DMS 273 treated with DMSO at 0.1 percent for 48 hours (cell line): Measurements from ENCODE around the gene PPP4R4.

Source experiments
- DNase-seq: peaks from one replicate; lab custom pipeline; 2025; lab: John Stamatoyannopoulos, UW

PPP4R4 gene

DNA sequence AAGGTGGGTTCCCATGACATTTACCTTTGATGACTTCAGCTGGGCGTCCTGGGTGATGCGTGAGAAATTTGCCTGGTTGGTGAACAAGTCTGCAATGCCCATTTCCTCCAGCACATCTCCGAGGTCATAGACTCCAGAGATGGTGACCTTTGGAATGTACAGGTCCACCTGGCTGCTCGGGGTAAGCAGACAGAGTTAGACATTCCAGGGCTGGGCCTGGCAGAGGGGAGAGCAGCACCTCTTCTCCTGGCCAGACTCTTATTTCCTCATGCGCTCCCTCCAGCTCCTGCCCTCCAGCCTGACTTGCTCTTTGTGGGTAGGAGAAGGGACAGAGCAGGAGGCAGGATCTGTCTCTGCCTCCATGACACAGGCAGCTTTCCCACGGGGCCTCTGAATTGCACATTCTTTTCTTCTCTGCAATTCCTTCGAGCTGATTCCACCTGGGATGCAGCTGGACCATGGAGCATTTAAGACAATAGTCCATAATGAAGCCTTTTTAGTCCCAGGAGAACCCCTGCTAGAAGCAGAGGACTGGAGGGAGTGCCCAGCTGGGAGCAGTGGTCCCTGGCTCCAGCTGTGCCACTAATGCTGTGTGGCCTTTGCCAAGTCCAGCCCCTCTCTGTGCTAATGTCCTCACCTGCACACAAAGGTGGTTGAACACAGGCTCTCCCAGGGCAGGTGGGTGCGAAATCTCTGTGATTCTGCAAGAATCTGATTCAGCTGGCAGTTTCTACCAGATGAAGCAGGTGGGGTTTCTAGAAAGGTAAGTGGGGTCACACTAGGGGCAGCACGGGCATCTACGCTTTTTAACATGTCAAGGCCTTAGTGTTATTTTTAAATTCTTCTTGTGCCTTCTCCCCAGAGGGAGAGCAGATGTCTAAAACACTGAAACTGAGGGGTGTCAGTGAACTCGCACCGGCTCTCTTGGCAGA is 132.2 kb downstream of the PPP4R4 start:
- no peak for DNase-seq

DNA sequence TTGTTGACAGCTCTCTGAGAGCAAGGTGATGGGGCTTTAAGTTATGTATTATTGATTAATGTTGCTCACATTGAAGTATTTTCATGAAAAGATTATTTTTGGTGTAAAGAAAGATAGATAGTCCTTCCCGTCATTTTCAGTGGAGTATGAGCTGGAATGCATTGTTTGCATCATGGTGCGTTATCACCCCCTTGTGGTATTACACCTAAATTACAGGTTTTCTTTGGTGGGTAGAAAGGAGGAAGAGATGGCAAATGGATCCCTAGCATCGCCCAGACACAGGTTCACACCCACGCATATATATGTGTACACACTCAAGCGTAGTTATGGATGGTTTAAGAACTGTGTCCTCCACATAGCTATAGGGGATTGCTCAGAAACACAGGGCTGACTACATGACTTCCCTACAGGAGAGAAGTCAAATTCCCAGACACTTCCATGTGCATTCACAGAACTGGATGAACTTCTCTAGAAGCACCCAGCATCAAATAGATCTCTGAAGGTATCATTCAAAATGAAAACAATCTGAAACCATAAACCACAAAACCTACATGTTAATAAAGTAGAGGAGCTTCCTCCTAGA is 133.4 kb downstream of the PPP4R4 start:
- no peak for DNase-seq

DNA sequence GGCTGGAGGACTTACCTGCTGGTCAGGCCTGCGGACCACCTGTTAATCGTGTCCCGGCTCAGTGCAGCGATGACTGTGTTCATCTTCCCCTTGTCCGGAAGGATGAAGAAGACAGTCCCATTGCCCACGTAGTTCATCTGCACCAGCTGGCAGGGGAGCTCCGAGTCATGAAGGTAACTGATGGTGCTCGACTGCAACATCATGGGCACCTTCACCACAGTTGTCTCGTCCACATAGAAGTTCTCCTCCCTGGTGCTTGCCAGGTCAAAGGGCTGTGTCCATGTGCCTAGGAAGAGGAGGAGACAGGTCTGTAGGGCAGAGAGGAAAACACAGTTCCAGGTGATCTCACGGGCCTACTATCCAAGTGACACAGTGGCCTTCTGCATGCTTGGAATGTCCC is 135.6 kb downstream of the PPP4R4 start:
- DNase-seq, result no peak

DNA sequence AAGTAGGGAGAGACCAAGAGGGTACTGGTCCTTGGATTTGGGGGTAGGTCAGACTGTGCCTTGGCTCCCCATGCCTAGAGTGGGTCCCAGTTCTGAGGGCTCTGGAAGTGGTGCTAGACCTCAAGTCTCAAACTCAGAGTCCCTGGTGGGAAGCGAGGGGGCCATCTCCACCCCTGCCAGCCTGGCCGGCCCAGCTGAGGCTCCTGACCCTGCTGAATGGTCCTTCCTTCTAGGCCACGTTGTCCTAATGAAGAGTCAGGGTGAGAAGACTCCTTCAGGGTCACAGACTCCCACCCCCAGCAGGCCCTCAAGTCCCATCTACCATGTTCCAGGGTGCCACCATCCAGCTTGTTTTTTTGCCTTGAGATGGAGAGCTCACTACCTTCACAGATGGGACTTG is 136.1 kb downstream of the PPP4R4 start:
- DNase-seq, result no peak

DNA sequence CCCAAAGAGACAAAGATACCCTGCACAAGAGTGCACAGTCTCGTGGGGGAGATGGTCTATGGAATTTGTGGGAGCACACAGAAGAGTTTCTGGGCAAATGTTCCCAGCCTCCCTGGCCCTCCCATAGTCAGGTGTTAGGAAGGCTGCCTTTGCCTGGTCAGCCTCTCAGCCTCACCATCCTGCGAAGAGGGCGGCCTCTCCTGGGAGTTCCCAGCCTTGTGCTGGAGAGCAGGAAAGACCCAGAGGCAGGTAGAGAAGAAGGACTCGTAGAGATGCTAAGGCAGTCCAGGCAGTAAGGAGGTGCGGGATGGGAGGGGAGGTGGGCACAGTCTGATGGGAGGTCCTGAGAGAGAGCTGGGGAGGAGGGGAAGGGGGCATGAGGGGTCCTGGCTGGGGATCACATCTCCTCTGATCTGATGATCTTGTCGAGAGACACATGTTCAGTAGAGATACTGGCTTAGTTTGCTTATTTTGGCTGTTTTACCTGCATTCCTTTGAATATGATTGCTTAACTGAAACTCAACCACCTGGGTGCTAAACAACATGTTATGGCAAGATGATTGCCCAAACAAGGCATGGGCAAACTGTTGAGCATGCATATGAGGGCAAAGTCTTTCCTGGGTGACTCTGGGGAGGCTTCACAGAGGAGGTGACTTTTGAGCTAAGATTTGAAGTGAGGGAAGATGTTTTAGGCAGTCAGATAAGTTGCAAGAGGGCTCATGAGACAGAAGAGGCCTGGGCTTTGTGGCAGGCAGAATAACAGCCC is 138.5 kb downstream of the PPP4R4 start:
- DNase-seq, result no peak

DNA sequence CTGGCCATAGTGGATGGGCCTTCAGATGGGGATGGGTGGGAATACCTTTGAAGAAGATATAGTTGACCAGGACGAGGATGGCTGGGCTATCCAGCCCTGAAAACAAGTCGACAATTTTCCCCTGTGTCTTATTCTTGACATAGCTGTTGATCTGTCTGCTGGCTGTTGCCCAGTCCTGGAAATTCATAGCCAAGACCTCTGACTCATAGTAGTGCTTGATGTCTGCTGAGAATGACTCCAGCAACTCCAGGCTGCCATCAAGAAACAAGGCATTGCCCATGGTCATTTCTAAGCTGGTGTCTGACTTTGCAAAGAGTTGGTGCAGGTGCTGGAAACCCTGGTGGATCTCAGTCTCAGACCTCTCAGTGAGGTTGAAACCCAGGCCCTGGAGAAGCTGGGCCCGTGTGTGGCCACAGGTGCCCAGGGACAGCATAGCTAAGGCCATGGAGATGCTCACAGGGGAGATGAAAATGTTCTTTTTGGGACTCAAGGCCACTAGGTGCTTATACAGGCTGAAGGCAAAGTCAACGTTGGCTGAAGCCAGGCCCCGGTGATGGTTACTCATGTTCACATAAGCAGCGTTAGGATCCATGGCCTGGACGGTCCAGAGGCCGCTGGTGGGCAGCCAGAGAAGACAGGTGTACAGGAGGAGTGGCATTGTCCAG is 140.0 kb downstream of the PPP4R4 start:
- no peak for DNase-seq

DNA sequence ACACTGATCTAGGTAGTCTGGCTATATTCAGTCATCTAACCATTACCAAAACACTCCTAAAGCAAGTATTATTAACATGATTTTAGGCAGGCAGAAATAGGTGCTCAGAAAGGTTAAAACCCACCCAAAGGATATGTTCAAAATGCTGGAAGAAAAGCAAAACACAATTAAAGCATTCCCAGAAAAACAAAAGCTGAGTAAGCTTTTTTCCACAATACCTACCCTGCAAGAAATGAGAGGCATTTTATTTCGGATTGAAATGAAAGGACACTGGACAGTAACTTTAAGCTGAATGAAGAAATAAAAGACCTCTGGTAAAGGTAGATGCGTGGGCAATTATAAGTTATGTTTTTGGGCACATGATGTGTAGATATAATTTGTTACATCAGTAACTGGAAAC is 140.8 kb downstream of the PPP4R4 start:
- DNase-seq, result no peak

DNA sequence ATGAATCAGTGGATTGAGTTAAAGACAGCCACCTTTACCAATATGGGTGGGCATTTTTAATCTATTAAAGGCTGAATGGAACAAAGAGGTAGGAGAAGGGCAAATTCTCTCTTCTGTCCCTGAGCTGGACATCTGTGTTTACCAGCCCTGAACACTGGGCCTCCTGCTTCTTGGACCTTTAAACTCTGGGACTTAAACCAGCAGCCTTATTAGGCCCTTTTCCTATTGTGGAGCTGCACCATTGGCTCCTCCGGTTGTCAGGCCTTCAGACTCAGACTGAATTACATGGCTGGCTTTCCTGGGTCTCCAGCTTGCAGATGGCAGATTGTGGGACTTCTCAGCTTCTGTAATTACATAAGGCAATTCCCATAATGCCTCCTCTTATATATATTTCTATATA is 142.6 kb downstream of the PPP4R4 start:
- no peak for DNase-seq

DNA sequence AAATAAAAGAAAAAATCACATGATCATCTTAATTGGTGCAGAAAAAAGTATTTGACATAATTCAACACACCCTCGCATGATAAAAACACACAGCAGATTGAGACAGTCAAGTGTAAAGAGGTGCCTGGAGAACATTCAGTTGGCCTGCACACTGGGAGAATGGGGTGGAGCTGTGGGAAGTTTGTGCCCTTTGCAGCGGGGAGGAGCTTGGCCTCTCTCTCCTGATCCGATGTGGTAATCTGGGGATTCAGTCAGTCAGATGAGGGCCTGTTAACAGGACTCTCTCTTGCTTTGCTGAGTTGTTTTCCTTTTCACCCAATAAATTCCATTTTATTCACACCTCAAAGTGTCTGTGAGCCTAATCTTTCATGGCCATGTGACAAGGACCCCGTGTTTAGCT is 143.1 kb downstream of the PPP4R4 start:
- DNase-seq, result no peak

DNA sequence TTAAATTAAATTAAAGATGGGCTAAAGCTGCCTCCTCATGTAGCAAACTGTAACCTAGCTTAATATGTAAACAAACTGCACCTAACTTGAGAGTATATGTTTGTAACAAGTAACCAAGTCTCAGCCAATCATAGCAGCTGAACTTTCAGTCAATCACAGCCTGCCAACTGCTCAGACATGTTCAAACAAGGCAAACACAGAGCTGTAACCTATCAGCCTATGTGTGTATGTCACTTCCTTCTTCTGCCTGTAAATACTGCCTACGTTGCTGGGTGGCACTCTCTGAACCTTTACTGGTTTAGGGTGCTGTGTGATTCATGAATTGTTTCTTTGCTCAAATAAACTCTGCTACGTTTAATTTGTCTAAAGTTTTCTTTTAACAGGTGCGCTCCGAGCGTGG is 146.1 kb downstream of the PPP4R4 start:
- DNase-seq, result no peak

DNA sequence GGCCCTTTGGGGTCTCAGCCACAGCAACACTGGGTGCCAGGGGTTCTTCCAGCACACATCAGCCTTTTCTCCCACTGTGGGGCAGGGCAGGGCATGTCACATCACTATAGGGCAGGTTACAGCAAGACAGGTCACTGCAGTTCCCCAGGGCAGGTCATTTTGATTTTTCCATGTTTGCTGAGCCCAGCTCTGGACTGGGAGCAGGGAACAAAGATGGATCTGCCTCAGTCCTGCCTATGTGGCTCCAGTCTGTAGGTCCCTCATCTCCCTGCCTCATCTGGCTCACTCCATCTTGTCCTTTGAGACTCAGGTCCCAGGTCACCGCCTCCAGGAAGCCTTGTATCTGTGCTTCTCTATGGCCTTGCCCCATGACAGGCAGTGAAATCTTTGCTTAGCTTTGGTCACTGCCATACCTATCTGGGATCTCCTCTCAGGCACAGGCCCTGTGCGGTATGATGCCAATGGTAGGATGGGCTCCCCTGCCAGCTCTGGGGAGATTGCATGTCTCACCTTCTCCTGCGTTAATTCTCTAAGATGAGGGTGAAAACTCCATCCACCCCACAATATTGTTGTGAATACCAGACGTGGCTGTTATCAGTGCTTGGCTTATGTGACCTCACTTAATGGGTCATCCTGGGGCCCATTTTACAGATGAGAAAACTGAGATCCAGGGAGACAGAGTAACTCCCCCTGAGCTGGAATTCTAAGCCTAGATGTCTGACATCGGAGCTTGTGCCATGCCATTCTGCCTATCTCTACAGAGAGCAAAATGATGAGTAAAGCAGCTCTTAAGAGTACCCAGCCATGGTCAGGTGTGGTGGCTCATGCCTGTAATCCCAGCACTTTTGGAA is 147.5 kb downstream of the PPP4R4 start:
- DNase-seq, result no peak

DNA sequence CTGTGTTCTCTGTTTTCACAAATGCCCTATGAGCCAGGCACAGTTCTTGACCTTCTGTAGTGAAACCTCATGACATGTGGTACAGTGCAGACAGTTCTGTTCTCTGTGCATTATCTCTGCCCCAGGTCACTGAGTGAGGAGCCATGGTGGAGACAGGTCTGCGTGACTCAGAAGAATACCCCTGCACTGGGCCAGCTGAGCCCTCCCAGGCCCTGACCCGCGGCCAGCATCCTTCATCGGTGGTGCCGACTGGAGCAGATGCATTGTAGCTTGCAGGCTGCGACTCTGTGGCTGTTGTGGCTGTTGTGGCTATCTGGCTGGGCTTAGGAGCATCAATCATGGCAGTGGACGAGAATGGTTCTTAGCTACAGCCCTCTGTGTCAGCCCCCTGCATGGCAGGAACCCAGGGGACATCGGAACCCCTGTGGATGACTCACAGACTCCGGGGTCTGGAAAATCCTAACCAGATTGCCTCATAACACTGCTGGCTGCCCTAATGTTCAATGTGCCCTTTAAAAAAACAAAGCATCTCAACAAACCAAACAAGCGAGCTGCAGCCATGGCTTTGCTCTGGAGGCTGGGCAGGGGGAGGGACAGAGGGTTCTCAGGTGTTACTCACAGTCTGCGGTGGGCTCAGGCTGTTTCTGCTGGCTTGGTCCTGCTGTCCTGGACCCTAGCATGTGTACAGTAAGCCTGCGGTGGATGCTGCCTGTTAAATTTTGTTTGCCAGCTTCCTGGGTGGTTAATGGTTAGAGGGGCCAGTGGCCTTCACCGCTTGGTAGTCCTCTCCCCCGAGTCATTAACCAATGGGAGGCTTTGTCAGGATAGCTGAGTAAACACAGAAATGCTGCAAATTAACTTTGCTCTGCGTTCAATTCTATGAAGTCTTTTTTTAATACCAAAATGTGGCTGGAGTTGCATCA is 148.8 kb downstream of the PPP4R4 start, which contains the start of gene SERPINA6:
Gene SERPINA6, minus strand, starts transcription at position 689 of the 923 bp plus-strand sequence. CDS start 8,688 bp downstream, outside the sequence.
- no peak for DNase-seq

DNA sequence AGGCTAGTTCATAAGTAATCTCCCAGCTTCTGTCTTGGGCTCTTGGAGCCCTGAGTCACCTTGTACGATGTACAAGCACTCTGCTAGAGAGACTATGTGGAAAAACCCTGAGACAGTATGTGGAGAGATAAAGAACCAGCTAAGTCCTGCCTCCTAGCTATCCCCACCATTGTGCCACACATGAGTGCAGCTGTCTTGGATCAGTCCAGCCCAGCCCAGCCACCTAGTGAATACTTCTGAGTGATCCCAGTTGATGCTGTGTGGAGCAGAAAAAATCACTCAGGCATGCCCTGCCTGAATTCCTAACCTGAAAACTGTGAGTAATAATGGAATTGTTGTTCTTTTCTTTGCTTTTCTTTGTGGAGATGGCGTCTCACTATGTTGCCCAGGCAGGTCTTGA is 154.1 kb downstream of the PPP4R4 start:
- no peak for DNase-seq
